Mesendoderm (in vitro differentiated cells): ENCODE measurements around the gene HLA-DMA.

Experiments
- DNase-seq: peaks from one replicate; pipeline ENCODE4 v3.0.0; 2013
- H2AK5ac ChIP-seq: 2 replicates; pipeline ENCODE4 v1.6.1; 2013; ENCODE audit warnings: low read length, inconsistent platforms
- H2BK120ac ChIP-seq: 2 replicates; pipeline ENCODE4 v1.6.1; 2013; ENCODE audit warnings: low read depth, mild to moderate bottlenecking, low read length, moderate library complexity, mixed read lengths
- H2BK15ac ChIP-seq: replicated peaks from 2 replicates; pipeline ENCODE4 v1.6.1; 2013; ENCODE audit warnings: low read depth, mild to moderate bottlenecking, moderate library complexity
- H2BK5ac ChIP-seq: 2 replicates; pipeline ENCODE4 v1.6.1; 2013; ENCODE audit warnings: low read length, inconsistent platforms
- H3K18ac ChIP-seq: 2 replicates; pipeline ENCODE4 v1.6.1; 2013; ENCODE audit warnings: mild to moderate bottlenecking, low read length, mixed read lengths
- H3K23ac ChIP-seq: one replicate; pipeline ENCODE4 v1.6.1; 2013; ENCODE audit warnings: low read length
- H3K27ac ChIP-seq: 2 replicates; pipeline ENCODE4 v1.5.1; 2013; ENCODE audit warnings: low read depth, mild to moderate bottlenecking, inconsistent platforms, low read length, moderate library complexity
- H3K27me3 ChIP-seq: 2 replicates; pipeline ENCODE4 v1.6.1; 2013; ENCODE audit warnings: low read length, control low read depth, mild to moderate bottlenecking, inconsistent platforms; ENCODE audit not compliant: insufficient read depth, poor library complexity
- H3K36me3 ChIP-seq: 2 replicates; pipeline ENCODE4 v1.6.1; 2013; ENCODE audit warnings: low read length, inconsistent platforms; ENCODE audit not compliant: control insufficient read depth, insufficient read depth
- H3K4ac ChIP-seq: one replicate; pipeline ENCODE4 v1.6.1; 2013; ENCODE audit warnings: low read depth, mild to moderate bottlenecking, low read length, moderate library complexity
- H3K4me1 ChIP-seq: 2 replicates; pipeline ENCODE4 v1.6.1; 2013; ENCODE audit warnings: low read depth, low read length, inconsistent platforms; ENCODE audit not compliant: control insufficient read depth
- H3K4me2 ChIP-seq: 2 replicates; pipeline ENCODE4 v1.6.1; 2013; ENCODE audit warnings: low read length
- H3K4me3 ChIP-seq: 2 replicates; pipeline ENCODE4 v1.5.1; 2013; ENCODE audit warnings: mild to moderate bottlenecking, low read length
- H3K56ac ChIP-seq: one replicate; pipeline ENCODE4 v1.6.1; 2013; ENCODE audit warnings: low read length
- H3K79me1 ChIP-seq: 2 replicates; pipeline ENCODE4 v1.6.1; 2013; ENCODE audit warnings: low read length, inconsistent platforms
- H3K79me2 ChIP-seq: 2 replicates; pipeline ENCODE4 v1.6.1; 2013; ENCODE audit warnings: mild to moderate bottlenecking, low read length; ENCODE audit not compliant: control insufficient read depth, insufficient read depth
- H3K9ac ChIP-seq: 2 replicates; pipeline ENCODE4 v1.6.1; 2013; ENCODE audit warnings: low read length, inconsistent platforms
- H4K5ac ChIP-seq: one replicate; pipeline ENCODE4 v1.6.1; 2013; ENCODE audit warnings: low read length
- H4K8ac ChIP-seq: one replicate; pipeline ENCODE4 v1.6.1; 2013; ENCODE audit warnings: low read depth, mild to moderate bottlenecking, control low read depth, low read length, moderate library complexity
- WGBS: extraction: QIAGEN DNeasy Blood & Tissue Kit; methylation state at CpG from one replicate; pipeline ENCODE4 v1.1.7; 2013; ENCODE audit warnings: low lambda C conversion rate, missing lambda C conversion rate; ENCODE audit not compliant: insufficient coverage; ENCODE audit errors: extremely low coverage; 5-methylcytosine and 5-hydroxymethylcytosine counted together

HLA-DMA gene

GRCh38 chr6:32954986-32955802 is 2.3 kb upstream of the HLA-DMA start:
- no peak overlapping the region for H3K4me3 ChIP-seq
- H4K8ac ChIP-seq = no peak overlapping the region
- no peak overlapping the region for H4K5ac ChIP-seq
- no peak overlapping the region for H3K4me2 ChIP-seq
- H3K27ac ChIP-seq = no peak overlapping the region
- no peak overlapping the region for H3K4ac ChIP-seq
- no peak overlapping the region for H3K9ac ChIP-seq
- H2AK5ac ChIP-seq = no peak overlapping the region
- no peaks in the 10 kb centered on the region for H3K79me2 ChIP-seq
- H3K4me1 ChIP-seq = peaks cover 3% of the 10 kb centered on the region
- no peak overlapping the region for H2BK5ac ChIP-seq
- H3K79me1 ChIP-seq = no peaks in the 10 kb centered on the region
- H2BK120ac ChIP-seq = no peak overlapping the region
- no peak overlapping the region for H3K18ac ChIP-seq
- H2BK15ac ChIP-seq = no peak overlapping the region
- peak; percentile 88 for DNase-seq
- no peaks in the 10 kb centered on the region for H3K27me3 ChIP-seq
- no peak overlapping the region for H3K23ac ChIP-seq
- no peaks in the 10 kb centered on the region for H3K36me3 ChIP-seq
- no peak overlapping the region for H3K56ac ChIP-seq
- WGBS = no CpG with 5 or more reads among the region's 3 CpGs

DNA sequence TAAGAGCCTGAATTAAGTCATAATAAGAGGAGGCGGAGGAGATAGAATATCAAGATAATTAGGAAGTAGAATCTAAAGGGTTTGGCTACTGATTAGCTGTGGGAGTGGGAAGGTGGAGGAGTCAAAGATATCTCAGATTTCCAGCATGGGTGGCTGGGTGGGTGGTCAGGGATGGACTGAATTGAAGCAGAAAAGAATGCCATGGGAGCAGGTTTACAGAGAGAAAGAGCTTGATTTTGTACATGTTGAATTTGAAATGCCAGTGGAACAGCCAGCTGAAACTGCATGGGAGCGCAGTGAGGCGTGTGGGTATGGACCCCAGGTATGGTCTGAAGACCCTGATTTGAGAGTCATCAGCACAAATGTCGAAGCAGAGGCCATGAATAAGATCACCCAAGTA is 1.4 kb upstream of the HLA-DMA start:
- H3K79me2 ChIP-seq = no peaks in the 10 kb centered on the region
- no peak overlapping the region for H3K4me3 ChIP-seq
- H3K79me1 ChIP-seq = no peaks in the 10 kb centered on the region
- H3K27ac ChIP-seq = no peak overlapping the region
- no peak overlapping the region for H2AK5ac ChIP-seq
- no peak for DNase-seq
- H4K8ac ChIP-seq = no peak overlapping the region
- no peak overlapping the region for H3K56ac ChIP-seq
- no peak overlapping the region for H3K18ac ChIP-seq
- no peak overlapping the region for H3K9ac ChIP-seq
- no peaks in the 10 kb centered on the region for H3K36me3 ChIP-seq
- no peak overlapping the region for H2BK15ac ChIP-seq
- no peak overlapping the region for H3K4ac ChIP-seq
- H2BK5ac ChIP-seq = no peak overlapping the region
- no peak overlapping the region for H3K4me2 ChIP-seq
- no peak overlapping the region for H4K5ac ChIP-seq
- no peak overlapping the region for H2BK120ac ChIP-seq
- WGBS = no CpG with 5 or more reads among the region's 4 CpGs
- no peaks in the 10 kb centered on the region for H3K27me3 ChIP-seq
- H3K23ac ChIP-seq = no peak overlapping the region
- peaks cover 3% of the 10 kb centered on the region for H3K4me1 ChIP-seq

- H3K4ac ChIP-seq = no peak overlapping the region
- H3K79me2 ChIP-seq = no peaks in the 10 kb centered on the region
- no peaks in the 10 kb centered on the region for H3K79me1 ChIP-seq
- H3K27me3 ChIP-seq = no peaks in the 10 kb centered on the region
- no peak for DNase-seq
- no CpG with 5 or more reads among the region's 4 CpGs for WGBS
- no peak overlapping the region for H4K8ac ChIP-seq
- H3K27ac ChIP-seq = no peak overlapping the region
- H3K4me1 ChIP-seq = peaks cover 3% of the 10 kb centered on the region
- H3K4me3 ChIP-seq = no peak overlapping the region
- no peak overlapping the region for H3K18ac ChIP-seq
- no peak overlapping the region for H2BK120ac ChIP-seq
- no peak overlapping the region for H3K23ac ChIP-seq
- H2BK15ac ChIP-seq = no peak overlapping the region
- no peak overlapping the region for H3K4me2 ChIP-seq
- no peak overlapping the region for H3K9ac ChIP-seq
- H2AK5ac ChIP-seq = no peak overlapping the region
- H2BK5ac ChIP-seq = no peak overlapping the region
- no peaks in the 10 kb centered on the region for H3K36me3 ChIP-seq
- no peak overlapping the region for H4K5ac ChIP-seq
- no peak overlapping the region for H3K56ac ChIP-seq
Observed at GRCh38 chr6:32953775-32954174, 878 bp upstream of the HLA-DMA start.

DNA sequence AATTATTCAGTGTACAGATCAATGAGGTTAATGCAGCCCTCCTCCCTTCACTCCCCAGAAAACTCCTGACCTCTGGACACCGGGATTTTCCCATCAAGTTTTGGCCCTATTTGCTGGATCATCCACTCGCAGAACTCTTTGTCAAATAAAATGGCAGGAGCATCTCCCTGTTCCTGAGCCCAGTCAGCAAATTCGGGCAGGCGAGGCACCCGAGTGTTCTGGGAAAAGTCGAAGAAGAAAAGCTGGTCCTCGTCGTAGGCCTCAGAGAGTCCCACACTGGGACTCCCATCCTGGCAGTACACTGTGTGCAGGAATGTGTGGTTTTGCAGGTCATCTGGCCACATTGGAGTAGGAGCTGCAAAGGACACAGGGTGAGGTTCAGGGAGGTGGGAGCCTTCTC is 2.4 kb downstream of the HLA-DMA start:
- Histone ChIP-seq H4K5ac (no peak overlapping the region), H4K8ac (no peak overlapping the region), H3K4me2 (no peak overlapping the region), H3K4me3 (no peak overlapping the region), H3K27ac (no peak overlapping the region), H2BK5ac (no peak overlapping the region), H3K9ac (no peak overlapping the region), H3K36me3 (no peaks in the 10 kb centered on the region), H3K79me2 (no peaks in the 10 kb centered on the region), H3K79me1 (no peaks in the 10 kb centered on the region), H2AK5ac (no peak overlapping the region), H3K4ac (no peak overlapping the region), H3K27me3 (no peaks in the 10 kb centered on the region), H3K18ac (no peak overlapping the region), H3K56ac (no peak overlapping the region), H2BK120ac (no peak overlapping the region), H3K23ac (no peak overlapping the region), H2BK15ac (no peak overlapping the region), H3K4me1 (peaks cover 3% of the 10 kb centered on the region)
- DNase-seq = no peak
- WGBS = no CpG with 5 or more reads among the region's 8 CpGs

DNA sequence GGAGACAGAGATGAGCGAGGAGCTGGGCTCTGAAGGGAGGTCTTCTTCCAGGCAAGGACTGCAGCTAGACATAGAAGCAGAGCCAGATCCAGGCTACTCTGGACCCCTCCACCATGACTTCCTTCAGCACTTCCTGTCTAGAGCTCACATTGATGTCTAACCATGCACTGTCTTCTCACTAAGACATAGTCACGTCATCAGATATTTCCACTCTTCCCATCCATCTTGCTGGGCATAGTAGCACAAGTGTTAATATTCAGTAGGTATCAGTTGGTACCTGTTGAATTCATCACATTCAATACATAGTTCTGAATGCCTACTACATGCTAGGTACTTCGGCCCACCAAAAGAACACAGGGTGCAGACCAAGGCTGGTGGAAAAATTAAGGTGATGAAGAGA is 2.9 kb downstream of the HLA-DMA start:
- Histone ChIP-seq H3K4me1 (peaks cover 3% of the 10 kb centered on the region), H3K36me3 (no peaks in the 10 kb centered on the region), H3K4ac (no peak overlapping the region), H3K23ac (no peak overlapping the region), H4K5ac (no peak overlapping the region), H3K9ac (no peak overlapping the region), H2BK15ac (no peak overlapping the region), H2AK5ac (no peak overlapping the region), H4K8ac (no peak overlapping the region), H3K56ac (no peak overlapping the region), H3K18ac (no peak overlapping the region), H3K27me3 (no peaks in the 10 kb centered on the region), H3K4me2 (no peak overlapping the region), H3K79me1 (no peaks in the 10 kb centered on the region), H3K27ac (no peak overlapping the region), H2BK120ac (no peak overlapping the region), H3K79me2 (no peaks in the 10 kb centered on the region), H2BK5ac (no peak overlapping the region), H3K4me3 (no peak overlapping the region)
- no CpG with 5 or more reads among the region's 3 CpGs for WGBS
- no peak for DNase-seq

DNA sequence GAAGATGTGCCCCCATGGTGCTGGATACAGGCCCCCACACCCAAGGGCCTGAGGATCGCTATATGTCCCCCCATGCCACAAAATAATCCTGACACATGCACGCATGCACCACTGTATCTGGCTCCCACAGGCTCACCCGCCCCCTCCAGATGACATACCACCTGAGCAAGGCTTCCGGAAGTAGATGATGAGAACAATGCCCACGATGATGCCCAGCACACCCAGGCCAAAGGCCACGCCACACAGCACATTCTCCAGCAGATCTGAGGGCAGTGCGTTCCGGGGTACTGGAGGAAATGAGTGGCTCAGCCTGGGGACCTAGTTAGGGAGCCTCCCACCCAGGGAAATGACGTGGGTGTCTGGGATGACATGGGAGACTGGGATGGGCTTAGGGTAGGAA is 3.8 kb downstream of the HLA-DMA start:
- H2AK5ac ChIP-seq = no peak overlapping the region
- no peak overlapping the region for H2BK5ac ChIP-seq
- H4K8ac ChIP-seq = no peak overlapping the region
- H3K79me1 ChIP-seq = no peaks in the 10 kb centered on the region
- H3K27ac ChIP-seq = no peak overlapping the region
- no peak overlapping the region for H3K56ac ChIP-seq
- H3K4me1 ChIP-seq = peaks cover 3% of the 10 kb centered on the region
- no peak overlapping the region for H2BK120ac ChIP-seq
- no peak overlapping the region for H2BK15ac ChIP-seq
- H4K5ac ChIP-seq = no peak overlapping the region
- no peak overlapping the region for H3K23ac ChIP-seq
- H3K9ac ChIP-seq = no peak overlapping the region
- H3K18ac ChIP-seq = no peak overlapping the region
- H3K27me3 ChIP-seq = no peaks in the 10 kb centered on the region
- no peak overlapping the region for H3K4me3 ChIP-seq
- no peak for DNase-seq
- H3K36me3 ChIP-seq = no peaks in the 10 kb centered on the region
- WGBS = no CpG with 5 or more reads among the region's 9 CpGs
- H3K4me2 ChIP-seq = no peak overlapping the region
- no peaks in the 10 kb centered on the region for H3K79me2 ChIP-seq
- H3K4ac ChIP-seq = no peak overlapping the region
